GM12878 (cell line): ENCODE results near the gene C8G. TPM values are rescaled to one million over a fixed set of nuclear protein-coding genes. Genes with fewer than 3 reads are reported as not detected.

Experiments
- CBFB ChIP-seq: IDR thresholded peaks from 2 replicates; pipeline ENCODE4 v1.6.1; 2016; ENCODE audit warnings: antibody characterized with exemption, low read depth
- EGR1 ChIP-seq, 2 experiments: IDR thresholded peaks; 1 replicate in 1 of 2; 2 replicates in 1 of 2; pipeline ENCODE4 v1.6.1; 2011 to 2012; ENCODE audit warnings: low read depth in 2 of 2, low read length in 2 of 2, borderline replicate concordance in 1 of 2, mild to moderate bottlenecking in 1 of 2, moderate library complexity in 1 of 2
- EP300 ChIP-seq, 2 experiments: fragments of 150-350 bp in 1 of 2; IDR thresholded peaks; 2 replicates each; pipeline ENCODE4 v1.6.1; 2011 to 2012; ENCODE audit warnings: low read depth in 2 of 2, low read length in 2 of 2, borderline replicate concordance in 1 of 2, improper control_type of control experiment in 1 of 2, inconsistent platforms in 1 of 2; ENCODE audit not compliant: control insufficient read depth in 1 of 2
- MEF2A ChIP-seq: IDR thresholded peaks from 2 replicates; pipeline ENCODE4 v1.6.1; 2011; ENCODE audit warnings: low read depth, mild to moderate bottlenecking, low read length, moderate library complexity; ENCODE audit not compliant: insufficient read depth
- MTA3 ChIP-seq: IDR thresholded peaks from 2 replicates; pipeline ENCODE4 v1.6.1; 2012; ENCODE audit warnings: low read length, inconsistent platforms, borderline replicate concordance
- MYB ChIP-seq: fragments of 150-350 bp; IDR thresholded peaks from 2 replicates; pipeline ENCODE4 v1.6.1; 2014; ENCODE audit warnings: mild to moderate bottlenecking, low read depth, low read length, borderline replicate concordance
- NRF1 ChIP-seq: conservative IDR thresholded peaks from 2 replicates; pipeline ENCODE4 v1.6.1; 2011; ENCODE audit warnings: mild to moderate bottlenecking, low read depth, low read length, improper control_type of control experiment
- TCF3 ChIP-seq: IDR thresholded peaks from 2 replicates; pipeline ENCODE4 v1.6.1; 2012; ENCODE audit warnings: low read depth, mild to moderate bottlenecking, low read length, borderline replicate concordance; ENCODE audit not compliant: insufficient read depth
- ZNF217 ChIP-seq: fragments of 450-650 bp; IDR thresholded peaks from 2 replicates; pipeline ENCODE4 v1.6.1; 2017; ENCODE audit warnings: antibody characterized with exemption, mild to moderate bottlenecking
- polyA plus RNA-seq, 11 experiments: library from polyadenylated mRNA; depleted of rRNA in 4 of 11; unstranded in 6 of 11; stranded (reverse) in 5 of 11; fragments of >200 nt; fragmentation: Nextera tagmentation in 4 of 11; fragmentation: Illumina TruSeq in 1 of 11; extraction: Ambion mirVana in 4 of 11; extraction: Trizol in 1 of 11; gene quantifications; 1 replicate in 1 of 11; 2 replicates in 10 of 11; pipeline versions ENCODE4 v1.2.1 to v1.2.3, GENCODE V29; 2011 to 2016; ENCODE audit warnings: inconsistent platforms in 2 of 11, missing spikeins in 2 of 11, low read depth in 1 of 11
- total RNA-seq, 4 experiments: library from RNA; depleted of rRNA in 3 of 4; stranded (reverse); fragments of >200 nt in 3 of 4; fragmentation: Illumina TruSeq in 1 of 4; extraction: Trizol in 1 of 4; gene quantifications; 2 replicates each; pipeline versions ENCODE4 v1.2.1 to v1.2.3, GENCODE V29; 2013 to 2021
- TF ChIP-seq, protein P1 (sequence below): IDR thresholded peaks from 2 replicates; pipeline ENCODE4 v1.6.1; 2012; ENCODE audit warnings: low read depth, low read length, improper control_type of control experiment
- TF ChIP-seq, protein P2 (sequence below), 3 experiments: IDR thresholded peaks in 2 of 3; conservative IDR thresholded peaks in 1 of 3; 2 replicates each; pipeline ENCODE4 v1.5.1; 2011; ENCODE audit warnings: low read depth in 3 of 3, low read length in 3 of 3, mild to moderate bottlenecking in 3 of 3, control low read depth in 2 of 3, moderate library complexity in 2 of 3, inconsistent platforms in 1 of 3, mixed read lengths in 1 of 3; ENCODE audit not compliant: control insufficient read depth in 2 of 3, insufficient read depth in 1 of 3; ENCODE audit errors: extremely low read depth in 1 of 3
- TF ChIP-seq, protein P3 (sequence below): fragments of 450-650 bp; conservative IDR thresholded peaks from 2 replicates; pipeline ENCODE4 v1.6.1; 2017; ENCODE audit warnings: mild to moderate bottlenecking, moderate library complexity
- TF ChIP-seq, protein P4 (sequence below): IDR thresholded peaks from 2 replicates; pipeline ENCODE4 v1.6.1; 2011; ENCODE audit warnings: mild to moderate bottlenecking, low read depth, low read length, moderate library complexity; ENCODE audit not compliant: insufficient replicate concordance
- TF ChIP-seq, protein P5 (sequence below): fragments of 450-650 bp; IDR thresholded peaks from 2 replicates; pipeline ENCODE4 v1.6.1; 2017; ENCODE audit warnings: low read depth, mild to moderate bottlenecking, moderate library complexity

C8G gene
- total and polyA plus RNA-seq, 10 of the 15 experiments (the other 5 are each of a cell fraction or from before 2014, with no cell fraction given) = 0.26 to 0.69 (median 0.50) TPM; not detected in 7

DNA sequence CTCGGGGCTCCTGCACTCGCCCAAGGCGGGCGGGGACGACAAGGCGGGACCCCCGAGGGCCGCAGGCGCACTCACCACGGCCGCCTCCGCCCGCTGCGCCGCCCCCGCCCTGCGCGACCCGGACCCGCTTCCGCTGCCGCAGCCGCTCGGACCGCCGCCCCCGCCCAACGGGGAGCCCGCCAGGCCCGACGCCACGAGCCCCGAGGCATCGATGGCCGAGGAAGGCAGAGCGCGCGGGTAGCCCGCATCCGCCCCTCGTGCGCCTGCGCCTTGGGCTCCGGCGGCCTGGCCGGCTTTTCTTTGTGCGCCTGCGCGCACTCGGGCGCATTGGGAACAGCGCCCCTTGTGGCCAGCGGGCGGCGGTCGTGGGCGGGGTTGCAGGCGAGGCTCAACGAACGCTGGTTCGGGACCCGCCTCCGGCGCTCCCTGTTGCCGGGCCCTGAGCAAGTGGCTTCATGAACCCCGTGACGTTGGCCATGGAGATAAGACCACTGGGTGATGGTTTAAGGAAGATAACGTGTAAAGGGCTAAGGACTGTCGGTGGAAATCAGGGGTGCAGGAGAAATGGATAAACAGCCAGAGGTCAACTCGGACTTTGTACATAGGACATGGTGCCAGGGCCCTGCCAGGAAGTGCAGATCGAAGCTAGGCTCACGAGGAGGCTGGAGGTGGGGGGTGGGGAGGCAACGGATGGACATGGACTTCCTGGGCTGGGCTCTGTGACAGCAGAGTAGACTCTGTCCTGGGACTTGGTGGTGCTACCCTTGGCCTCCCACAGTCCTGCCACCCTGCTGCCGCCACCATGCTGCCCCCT is at the start of gene C8G, which contains the start of gene FBXW5 (continued):
- peak; percentile 49; the same call in 1 of the 2 replicates for TF ChIP-seq MEF2A
- peak; percentile 81 for TF ChIP-seq NRF1
- TF ChIP-seq, protein P1, sequence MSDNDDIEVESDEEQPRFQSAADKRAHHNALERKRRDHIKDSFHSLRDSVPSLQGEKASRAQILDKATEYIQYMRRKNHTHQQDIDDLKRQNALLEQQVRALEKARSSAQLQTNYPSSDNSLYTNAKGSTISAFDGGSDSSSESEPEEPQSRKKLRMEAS = peak; percentile 35
- 0 out of 2 replicates have a peak, but pooled peaks have one; percentile 52 for TF ChIP-seq TCF3
- 0 out of 2 replicates have a peak, but pooled peaks have one; percentile 45 for TF ChIP-seq MYB
- TF ChIP-seq EGR1 (IDR thresholded peaks at IDR 0.05; ENCODE audit: borderline replicate concordance in 1 of 2, low read depth in 2 of 2, low read length in 2 of 2) = peak in 1 of 2 experiments; percentile 96; a peak in 2 of 3 replicates
- peak; percentile 94 for TF ChIP-seq ZNF217
- TF ChIP-seq, protein P2, sequence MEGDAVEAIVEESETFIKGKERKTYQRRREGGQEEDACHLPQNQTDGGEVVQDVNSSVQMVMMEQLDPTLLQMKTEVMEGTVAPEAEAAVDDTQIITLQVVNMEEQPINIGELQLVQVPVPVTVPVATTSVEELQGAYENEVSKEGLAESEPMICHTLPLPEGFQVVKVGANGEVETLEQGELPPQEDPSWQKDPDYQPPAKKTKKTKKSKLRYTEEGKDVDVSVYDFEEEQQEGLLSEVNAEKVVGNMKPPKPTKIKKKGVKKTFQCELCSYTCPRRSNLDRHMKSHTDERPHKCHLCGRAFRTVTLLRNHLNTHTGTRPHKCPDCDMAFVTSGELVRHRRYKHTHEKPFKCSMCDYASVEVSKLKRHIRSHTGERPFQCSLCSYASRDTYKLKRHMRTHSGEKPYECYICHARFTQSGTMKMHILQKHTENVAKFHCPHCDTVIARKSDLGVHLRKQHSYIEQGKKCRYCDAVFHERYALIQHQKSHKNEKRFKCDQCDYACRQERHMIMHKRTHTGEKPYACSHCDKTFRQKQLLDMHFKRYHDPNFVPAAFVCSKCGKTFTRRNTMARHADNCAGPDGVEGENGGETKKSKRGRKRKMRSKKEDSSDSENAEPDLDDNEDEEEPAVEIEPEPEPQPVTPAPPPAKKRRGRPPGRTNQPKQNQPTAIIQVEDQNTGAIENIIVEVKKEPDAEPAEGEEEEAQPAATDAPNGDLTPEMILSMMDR (IDR thresholded peaks at IDR 0.05 in 2 of 3, conservative IDR thresholded peaks at IDR 0.05 in 1 of 3; ENCODE audit: control insufficient read depth in 2 of 3, extremely low read depth in 1 of 3, insufficient read depth in 1 of 3, low read depth in 3 of 3, low read length in 3 of 3) = peak; percentile 95 to 98 (median 98); a peak in 5 of 6 replicates
- TF ChIP-seq, protein P3, sequence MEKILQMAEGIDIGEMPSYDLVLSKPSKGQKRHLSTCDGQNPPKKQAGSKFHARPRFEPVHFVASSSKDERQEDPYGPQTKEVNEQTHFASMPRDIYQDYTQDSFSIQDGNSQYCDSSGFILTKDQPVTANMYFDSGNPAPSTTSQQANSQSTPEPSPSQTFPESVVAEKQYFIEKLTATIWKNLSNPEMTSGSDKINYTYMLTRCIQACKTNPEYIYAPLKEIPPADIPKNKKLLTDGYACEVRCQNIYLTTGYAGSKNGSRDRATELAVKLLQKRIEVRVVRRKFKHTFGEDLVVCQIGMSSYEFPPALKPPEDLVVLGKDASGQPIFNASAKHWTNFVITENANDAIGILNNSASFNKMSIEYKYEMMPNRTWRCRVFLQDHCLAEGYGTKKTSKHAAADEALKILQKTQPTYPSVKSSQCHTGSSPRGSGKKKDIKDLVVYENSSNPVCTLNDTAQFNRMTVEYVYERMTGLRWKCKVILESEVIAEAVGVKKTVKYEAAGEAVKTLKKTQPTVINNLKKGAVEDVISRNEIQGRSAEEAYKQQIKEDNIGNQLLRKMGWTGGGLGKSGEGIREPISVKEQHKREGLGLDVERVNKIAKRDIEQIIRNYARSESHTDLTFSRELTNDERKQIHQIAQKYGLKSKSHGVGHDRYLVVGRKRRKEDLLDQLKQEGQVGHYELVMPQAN = peak; percentile 35; the same call in 1 of the 2 replicates
- TF ChIP-seq, protein P4, sequence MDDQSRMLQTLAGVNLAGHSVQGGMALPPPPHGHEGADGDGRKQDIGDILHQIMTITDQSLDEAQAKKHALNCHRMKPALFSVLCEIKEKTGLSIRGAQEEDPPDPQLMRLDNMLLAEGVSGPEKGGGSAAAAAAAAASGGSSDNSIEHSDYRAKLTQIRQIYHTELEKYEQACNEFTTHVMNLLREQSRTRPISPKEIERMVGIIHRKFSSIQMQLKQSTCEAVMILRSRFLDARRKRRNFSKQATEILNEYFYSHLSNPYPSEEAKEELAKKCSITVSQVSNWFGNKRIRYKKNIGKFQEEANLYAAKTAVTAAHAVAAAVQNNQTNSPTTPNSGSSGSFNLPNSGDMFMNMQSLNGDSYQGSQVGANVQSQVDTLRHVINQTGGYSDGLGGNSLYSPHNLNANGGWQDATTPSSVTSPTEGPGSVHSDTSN = no peak
- TF ChIP-seq CBFB = peak; percentile 54; the same call in 1 of the 2 replicates
- 0 out of 4 replicates have a peak, but pooled peaks of 1 of the 2 experiments have one; percentile 35 for TF ChIP-seq EP300 (IDR thresholded peaks at IDR 0.05; ENCODE audit: borderline replicate concordance in 1 of 2, control insufficient read depth in 1 of 2, low read depth in 2 of 2, low read length in 2 of 2)
- TF ChIP-seq, protein P5, sequence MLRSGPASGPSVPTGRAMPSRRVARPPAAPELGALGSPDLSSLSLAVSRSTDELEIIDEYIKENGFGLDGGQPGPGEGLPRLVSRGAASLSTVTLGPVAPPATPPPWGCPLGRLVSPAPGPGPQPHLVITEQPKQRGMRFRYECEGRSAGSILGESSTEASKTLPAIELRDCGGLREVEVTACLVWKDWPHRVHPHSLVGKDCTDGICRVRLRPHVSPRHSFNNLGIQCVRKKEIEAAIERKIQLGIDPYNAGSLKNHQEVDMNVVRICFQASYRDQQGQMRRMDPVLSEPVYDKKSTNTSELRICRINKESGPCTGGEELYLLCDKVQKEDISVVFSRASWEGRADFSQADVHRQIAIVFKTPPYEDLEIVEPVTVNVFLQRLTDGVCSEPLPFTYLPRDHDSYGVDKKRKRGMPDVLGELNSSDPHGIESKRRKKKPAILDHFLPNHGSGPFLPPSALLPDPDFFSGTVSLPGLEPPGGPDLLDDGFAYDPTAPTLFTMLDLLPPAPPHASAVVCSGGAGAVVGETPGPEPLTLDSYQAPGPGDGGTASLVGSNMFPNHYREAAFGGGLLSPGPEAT = peak; percentile 21; the same call in 1 of the 2 replicates
- no peak for TF ChIP-seq MTA3
